ENCODE data around the gene TRMT11.

TRMT11 gene

GRCh38 chr6:125963817-125964216 is 22.5 kb upstream of the TRMT11 start:
- Histone ChIP-seq H2AFZ (ENCODE audit: low read depth, low read length, severe bottlenecking) (no peak overlapping the region), H3F3A (ENCODE audit: insufficient read depth) (peaks cover 4% of the 10 kb centered on the region; the same call in 1 of the 2 replicates), H3K9me3 (ENCODE audit: insufficient read depth, low read length) (no peaks in the 10 kb centered on the region), H3K27me3 (ENCODE audit: low read length) (no peaks in the 10 kb centered on the region), H4K20me1 (ENCODE audit: low read depth, low read length) (peaks cover 4% of the 10 kb centered on the region; the same call in 1 of the 2 replicates), H3K79me2 (ENCODE audit: insufficient read depth, low read length) (peaks cover 27% of the 10 kb centered on the region), H3K4me2 (ENCODE audit: low read depth, low read length, poor library complexity, severe bottlenecking) (no peak overlapping the region), H3K27ac (ENCODE audit: low read depth, low read length) (no peak overlapping the region), H3K4me3 (ENCODE audit: insufficient read depth, low read length, poor library complexity, severe bottlenecking) (no peak overlapping the region), H3K9ac (ENCODE audit: low read length) (no peak overlapping the region), H3K9me2 (replicated peaks; ENCODE audit: insufficient read depth, low read length) (no peaks in the 10 kb centered on the region), H3K36me3 (ENCODE audit: low read length) (peaks cover 5% of the 10 kb centered on the region; the same call in 1 of the 2 replicates)
- TF ChIP-seq EZH2phosphoT487 (conservative IDR thresholded peaks at IDR 0.05; ENCODE audit: low read length): no peak
- TF ChIP-seq, protein P1, sequence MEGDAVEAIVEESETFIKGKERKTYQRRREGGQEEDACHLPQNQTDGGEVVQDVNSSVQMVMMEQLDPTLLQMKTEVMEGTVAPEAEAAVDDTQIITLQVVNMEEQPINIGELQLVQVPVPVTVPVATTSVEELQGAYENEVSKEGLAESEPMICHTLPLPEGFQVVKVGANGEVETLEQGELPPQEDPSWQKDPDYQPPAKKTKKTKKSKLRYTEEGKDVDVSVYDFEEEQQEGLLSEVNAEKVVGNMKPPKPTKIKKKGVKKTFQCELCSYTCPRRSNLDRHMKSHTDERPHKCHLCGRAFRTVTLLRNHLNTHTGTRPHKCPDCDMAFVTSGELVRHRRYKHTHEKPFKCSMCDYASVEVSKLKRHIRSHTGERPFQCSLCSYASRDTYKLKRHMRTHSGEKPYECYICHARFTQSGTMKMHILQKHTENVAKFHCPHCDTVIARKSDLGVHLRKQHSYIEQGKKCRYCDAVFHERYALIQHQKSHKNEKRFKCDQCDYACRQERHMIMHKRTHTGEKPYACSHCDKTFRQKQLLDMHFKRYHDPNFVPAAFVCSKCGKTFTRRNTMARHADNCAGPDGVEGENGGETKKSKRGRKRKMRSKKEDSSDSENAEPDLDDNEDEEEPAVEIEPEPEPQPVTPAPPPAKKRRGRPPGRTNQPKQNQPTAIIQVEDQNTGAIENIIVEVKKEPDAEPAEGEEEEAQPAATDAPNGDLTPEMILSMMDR (IDR thresholded peaks at IDR 0.05; ENCODE audit: insufficient read depth, low read length, poor library complexity, severe bottlenecking): no peak

DNA sequence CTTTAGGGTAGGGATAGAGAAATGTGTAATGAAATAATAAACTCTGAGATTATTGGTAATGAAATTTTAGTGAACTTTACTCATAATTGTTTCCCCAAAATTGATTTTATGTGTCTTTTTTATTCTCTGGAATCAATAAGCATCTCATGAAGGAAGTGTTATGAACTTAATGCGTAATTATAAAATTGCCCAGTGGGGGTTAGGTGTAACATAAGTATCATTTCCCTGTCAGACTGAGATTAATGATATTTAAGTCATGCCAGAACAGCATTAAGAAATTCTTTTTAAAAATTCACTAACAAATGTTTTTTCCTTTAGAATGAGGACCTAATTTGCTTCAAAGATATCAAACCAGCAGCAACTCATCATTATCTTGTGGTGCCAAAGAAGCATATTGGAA is 19.8 kb upstream of the TRMT11 start:
- peaks cover 4% of the 10 kb centered on the region; the same call in 1 of the 2 replicates for H3F3A ChIP-seq (ENCODE audit: insufficient read depth)

DNA sequence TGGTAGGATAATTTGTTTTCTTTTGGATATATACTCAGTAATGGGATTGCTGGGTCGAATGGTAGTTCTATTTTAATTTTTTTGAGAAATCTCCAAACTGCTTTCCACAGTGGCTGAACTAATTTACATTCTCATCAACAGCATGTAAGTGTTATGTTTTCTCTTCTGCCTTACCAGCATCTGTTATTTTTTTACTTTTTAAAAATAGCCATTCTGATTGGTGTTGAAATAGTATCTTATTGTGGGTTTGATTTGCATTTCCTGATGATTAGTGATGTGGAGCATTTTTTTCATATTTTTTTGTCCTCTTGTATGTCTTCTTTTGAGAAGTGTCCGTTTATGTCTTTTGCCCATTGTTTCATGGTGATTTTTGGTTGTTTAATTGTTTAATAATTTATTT is 17.8 kb upstream of the TRMT11 start:
- H3K9me2 ChIP-seq (replicated peaks; ENCODE audit: insufficient read depth, low read length): no peaks in the 10 kb centered on the region
- no peak overlapping the region for H3K27ac ChIP-seq (ENCODE audit: low read depth, low read length)
- peaks cover 7% of the 10 kb centered on the region; the same call in 1 of the 2 replicates for H3F3A ChIP-seq (ENCODE audit: insufficient read depth)
- H3K9me3 ChIP-seq (ENCODE audit: insufficient read depth, low read length): no peaks in the 10 kb centered on the region
- H3K79me2 ChIP-seq (ENCODE audit: insufficient read depth, low read length): peaks cover 23% of the 10 kb centered on the region
- TF ChIP-seq, protein P1 (IDR thresholded peaks at IDR 0.05; ENCODE audit: insufficient read depth, low read length, poor library complexity, severe bottlenecking): no peak
- no peak for TF ChIP-seq EZH2phosphoT487 (conservative IDR thresholded peaks at IDR 0.05; ENCODE audit: low read length)
- no peak overlapping the region for H3K4me2 ChIP-seq (ENCODE audit: low read depth, low read length, poor library complexity, severe bottlenecking)
- H4K20me1 ChIP-seq (ENCODE audit: low read depth, low read length): no peaks in the 10 kb centered on the region
- H2AFZ ChIP-seq (ENCODE audit: low read depth, low read length, severe bottlenecking): no peak overlapping the region
- H3K36me3 ChIP-seq (ENCODE audit: low read length): peaks cover 8% of the 10 kb centered on the region; the same call in 1 of the 2 replicates
- H3K27me3 ChIP-seq (ENCODE audit: low read length): no peaks in the 10 kb centered on the region
- H3K9ac ChIP-seq (ENCODE audit: low read length): no peak overlapping the region
- H3K4me3 ChIP-seq (ENCODE audit: insufficient read depth, low read length, poor library complexity, severe bottlenecking): no peak overlapping the region

More for the DNA sequence above, 19.8 kb upstream of the TRMT11 start:
- H2AFZ ChIP-seq (ENCODE audit: low read depth, low read length, severe bottlenecking): no peak overlapping the region
- no peak overlapping the region for H3K4me2 ChIP-seq (ENCODE audit: low read depth, low read length, poor library complexity, severe bottlenecking)
- H3K36me3 ChIP-seq (ENCODE audit: low read length): peaks cover 8% of the 10 kb centered on the region; the same call in 1 of the 2 replicates
- H4K20me1 ChIP-seq (ENCODE audit: low read depth, low read length): peaks cover 4% of the 10 kb centered on the region; the same call in 1 of the 2 replicates
- no peak overlapping the region for H3K9ac ChIP-seq (ENCODE audit: low read length)
- H3K79me2 ChIP-seq (ENCODE audit: insufficient read depth, low read length): peaks cover 25% of the 10 kb centered on the region
- H3K9me2 ChIP-seq (replicated peaks; ENCODE audit: insufficient read depth, low read length): no peaks in the 10 kb centered on the region
- H3K9me3 ChIP-seq (ENCODE audit: insufficient read depth, low read length): no peaks in the 10 kb centered on the region
- H3K27me3 ChIP-seq (ENCODE audit: low read length): no peaks in the 10 kb centered on the region
- TF ChIP-seq, protein P1 (IDR thresholded peaks at IDR 0.05; ENCODE audit: insufficient read depth, low read length, poor library complexity, severe bottlenecking): no peak
- no peak for TF ChIP-seq EZH2phosphoT487 (conservative IDR thresholded peaks at IDR 0.05; ENCODE audit: low read length)
- no peak overlapping the region for H3K27ac ChIP-seq (ENCODE audit: low read depth, low read length)
- no peak overlapping the region for H3K4me3 ChIP-seq (ENCODE audit: insufficient read depth, low read length, poor library complexity, severe bottlenecking)

Data from SU-DHL-6 (cell line).